OCI-LY1 (cell line): ENCODE measurements around the gene TMEM100.
A peak's percentile ranks its signal among the peaks of the same experiment; 100 is the strongest.

Experiments used
- H2AFZ ChIP-seq: fragments of 200-600 bp; sonication (generic), shearing (Covaris generic); 2 replicates; pipeline ENCODE4 v1.6.0; 2014; ENCODE audit warnings: antibody characterized with exemption, mild to moderate bottlenecking, low read length
- H3F3A ChIP-seq: fragments of 200-600 bp; sonication (generic), shearing (Covaris generic); 2 replicates; pipeline ENCODE4 v1.6.0; 2014; ENCODE audit warnings: mild to moderate bottlenecking, antibody characterized with exemption, low read length, moderate library complexity; ENCODE audit not compliant: insufficient read depth
- H3K27ac ChIP-seq: fragments of 200-600 bp; sonication (generic); 2 replicates; pipeline ENCODE4 v1.5.1; 2014; ENCODE audit warnings: low read length, mixed run types, mild to moderate bottlenecking, low read depth; ENCODE audit not compliant: poor library complexity, severe bottlenecking
- H3K27me3 ChIP-seq: fragments of 200-600 bp; sonication (generic); 2 replicates; pipeline ENCODE4 v1.6.0; 2014; ENCODE audit warnings: antibody characterized with exemption, mild to moderate bottlenecking, low read length, moderate library complexity; ENCODE audit not compliant: insufficient read depth
- H3K36me3 ChIP-seq: fragments of 200-600 bp; sonication (generic); 2 replicates; pipeline ENCODE4 v1.6.1; 2014; ENCODE audit warnings: mild to moderate bottlenecking, antibody characterized with exemption, low read length, moderate library complexity, mixed read lengths; ENCODE audit not compliant: insufficient read depth
- H3K4me1 ChIP-seq: fragments of 200-600 bp; sonication (generic); 2 replicates; pipeline ENCODE4 v1.5.1; 2014; ENCODE audit warnings: mild to moderate bottlenecking, low read length, moderate library complexity; ENCODE audit not compliant: insufficient read depth, severe bottlenecking
- H3K4me2 ChIP-seq: fragments of 200-600 bp; sonication (generic), shearing (Covaris generic); 2 replicates; pipeline ENCODE4 v1.6.1; 2014; ENCODE audit warnings: low read length
- H3K4me3 ChIP-seq: fragments of 200-600 bp; sonication (generic); 2 replicates; pipeline ENCODE4 v1.5.1; 2014; ENCODE audit warnings: low read length, low read depth, mild to moderate bottlenecking, mixed read lengths; ENCODE audit not compliant: poor library complexity, severe bottlenecking
- H3K79me2 ChIP-seq: fragments of 200-600 bp; shearing (Covaris generic); 2 replicates; pipeline ENCODE4 v1.6.1; 2016; ENCODE audit warnings: mixed run types, low read length, mixed read lengths; ENCODE audit not compliant: insufficient read depth
- H3K9ac ChIP-seq: fragments of 200-600 bp; sonication (generic), shearing (Covaris generic); 2 replicates; pipeline ENCODE4 v1.6.1; 2014; ENCODE audit warnings: mild to moderate bottlenecking, low read length, mixed read lengths
- H3K9me2 ChIP-seq: fragments of 200-600 bp; sonication (generic), shearing (Covaris generic); 2 replicates; pipeline ENCODE4 v1.6.1; 2014; ENCODE audit warnings: low read depth, mild to moderate bottlenecking, low read length, mixed read lengths
- H3K9me3 ChIP-seq: fragments of 200-600 bp; shearing (Covaris generic); 2 replicates; pipeline ENCODE4 v1.6.1; 2014; ENCODE audit warnings: low read length, mixed read lengths
- H4K20me1 ChIP-seq: fragments of 200-600 bp; sonication (generic), shearing (Covaris generic); 2 replicates; pipeline ENCODE4 v1.6.0; 2016; ENCODE audit warnings: mild to moderate bottlenecking, low read length; ENCODE audit not compliant: insufficient read depth
- CTCF ChIP-seq: fragments of 200-600 bp; sonication (generic), shearing (Covaris generic); IDR thresholded peaks from 2 replicates; pipeline ENCODE4 v1.5.1; 2017; ENCODE audit warnings: mild to moderate bottlenecking, antibody characterized with exemption, low read length, moderate library complexity, mixed read lengths
- EZH2 ChIP-seq: fragments of 200-600 bp; sonication (generic), shearing (Covaris generic); IDR thresholded peaks from 2 replicates; pipeline ENCODE4 v1.8.0; 2017; ENCODE audit warnings: borderline replicate concordance, mixed run types, mild to moderate bottlenecking, antibody characterized with exemption, low read length, moderate library complexity, mixed read lengths

TMEM100 gene

GRCh38 chr17:55742272-55743102 is 19.8 kb upstream of the TMEM100 start:
- Histone ChIP-seq H3K27me3 (no peaks in the 10 kb centered on the region), H3K4me2 (peak overlapping the region; percentile 25), H3K9me3 (no peaks in the 10 kb centered on the region), H3K36me3 (no peaks in the 10 kb centered on the region), H3K9ac (no peak overlapping the region), H3K4me1 (peaks cover 8% of the 10 kb centered on the region), H3K27ac (no peak overlapping the region), H2AFZ (no peak overlapping the region), H3K4me3 (no peak overlapping the region), H3F3A (no peaks in the 10 kb centered on the region), H3K9me2 (no peaks in the 10 kb centered on the region), H3K79me2 (no peaks in the 10 kb centered on the region), H4K20me1 (no peaks in the 10 kb centered on the region)
- TF ChIP-seq CTCF (peak; percentile 24; the same call in 1 of the 2 replicates), EZH2 (no peak)

GRCh38 chr17:55741356-55741700 is 18.7 kb upstream of the TMEM100 start:
- no peak overlapping the region for H3K4me2 ChIP-seq
- no peaks in the 10 kb centered on the region for H4K20me1 ChIP-seq
- H3K27ac ChIP-seq = no peak overlapping the region
- no peak overlapping the region for H2AFZ ChIP-seq
- H3F3A ChIP-seq = no peaks in the 10 kb centered on the region
- no peak overlapping the region for H3K9ac ChIP-seq
- peaks cover 8% of the 10 kb centered on the region for H3K4me1 ChIP-seq
- H3K4me3 ChIP-seq = no peak overlapping the region
- no peaks in the 10 kb centered on the region for H3K9me3 ChIP-seq
- H3K36me3 ChIP-seq = no peaks in the 10 kb centered on the region
- H3K27me3 ChIP-seq = no peaks in the 10 kb centered on the region
- TF ChIP-seq CTCF (no peak), EZH2 (no peak)
- H3K79me2 ChIP-seq = no peaks in the 10 kb centered on the region
- no peaks in the 10 kb centered on the region for H3K9me2 ChIP-seq

- H4K20me1 ChIP-seq = no peaks in the 10 kb centered on the region
- TF ChIP-seq CTCF (no peak), EZH2 (no peak)
- H3K27me3 ChIP-seq = no peaks in the 10 kb centered on the region
- H3K9ac ChIP-seq = no peak overlapping the region
- H3K9me3 ChIP-seq = no peaks in the 10 kb centered on the region
- H3F3A ChIP-seq = no peaks in the 10 kb centered on the region
- H2AFZ ChIP-seq = no peak overlapping the region
- no peaks in the 10 kb centered on the region for H3K9me2 ChIP-seq
- peaks cover 8% of the 10 kb centered on the region for H3K4me1 ChIP-seq
- no peaks in the 10 kb centered on the region for H3K79me2 ChIP-seq
- no peak overlapping the region for H3K4me2 ChIP-seq
- no peaks in the 10 kb centered on the region for H3K36me3 ChIP-seq
- no peak overlapping the region for H3K4me3 ChIP-seq
- H3K27ac ChIP-seq = no peak overlapping the region
Observed at GRCh38 chr17:55740511-55741355, 18.1 kb upstream of the TMEM100 start.
